ENCODE measurements around the gene LAPTM5. TPM values are rescaled to one million over a fixed set of nuclear protein-coding genes. Genes with fewer than 3 reads are reported as not detected.

Gene LAPTM5
- total and polyA plus RNA-seq, 3 donors from 2014 or later: 2.0 to 46.9 (median 16.3) TPM

- H3K36me3 ChIP-seq (ENCODE audit: low read depth, missing control alignments): no peaks in the 10 kb centered on the region
- intact Hi-C loops (cut with DNase I; ENCODE audit: low total_unique reads): no loop called here
- H3K27ac ChIP-seq: no peak overlapping the region
- no peak for TF ChIP-seq POLR2A (IDR thresholded peaks at IDR 0.05)
- TF ChIP-seq, protein P1, sequence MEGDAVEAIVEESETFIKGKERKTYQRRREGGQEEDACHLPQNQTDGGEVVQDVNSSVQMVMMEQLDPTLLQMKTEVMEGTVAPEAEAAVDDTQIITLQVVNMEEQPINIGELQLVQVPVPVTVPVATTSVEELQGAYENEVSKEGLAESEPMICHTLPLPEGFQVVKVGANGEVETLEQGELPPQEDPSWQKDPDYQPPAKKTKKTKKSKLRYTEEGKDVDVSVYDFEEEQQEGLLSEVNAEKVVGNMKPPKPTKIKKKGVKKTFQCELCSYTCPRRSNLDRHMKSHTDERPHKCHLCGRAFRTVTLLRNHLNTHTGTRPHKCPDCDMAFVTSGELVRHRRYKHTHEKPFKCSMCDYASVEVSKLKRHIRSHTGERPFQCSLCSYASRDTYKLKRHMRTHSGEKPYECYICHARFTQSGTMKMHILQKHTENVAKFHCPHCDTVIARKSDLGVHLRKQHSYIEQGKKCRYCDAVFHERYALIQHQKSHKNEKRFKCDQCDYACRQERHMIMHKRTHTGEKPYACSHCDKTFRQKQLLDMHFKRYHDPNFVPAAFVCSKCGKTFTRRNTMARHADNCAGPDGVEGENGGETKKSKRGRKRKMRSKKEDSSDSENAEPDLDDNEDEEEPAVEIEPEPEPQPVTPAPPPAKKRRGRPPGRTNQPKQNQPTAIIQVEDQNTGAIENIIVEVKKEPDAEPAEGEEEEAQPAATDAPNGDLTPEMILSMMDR (IDR thresholded peaks at IDR 0.05): no peak
- peak; percentile 29 for DNase-seq
- 87% methylated on average over 23 of the region's 23 CpGs for WGBS, 2 donors
- H3K4me1 ChIP-seq: no peaks in the 10 kb centered on the region
- no peaks in the 10 kb centered on the region for H3K27me3 ChIP-seq
- H3K9me3 ChIP-seq: no peaks in the 10 kb centered on the region
- H3K4me3 ChIP-seq: no peak overlapping the region
Observed at GRCh38 chr1:30749691-30750583, 7.6 kb downstream of the LAPTM5 start.

DNA sequence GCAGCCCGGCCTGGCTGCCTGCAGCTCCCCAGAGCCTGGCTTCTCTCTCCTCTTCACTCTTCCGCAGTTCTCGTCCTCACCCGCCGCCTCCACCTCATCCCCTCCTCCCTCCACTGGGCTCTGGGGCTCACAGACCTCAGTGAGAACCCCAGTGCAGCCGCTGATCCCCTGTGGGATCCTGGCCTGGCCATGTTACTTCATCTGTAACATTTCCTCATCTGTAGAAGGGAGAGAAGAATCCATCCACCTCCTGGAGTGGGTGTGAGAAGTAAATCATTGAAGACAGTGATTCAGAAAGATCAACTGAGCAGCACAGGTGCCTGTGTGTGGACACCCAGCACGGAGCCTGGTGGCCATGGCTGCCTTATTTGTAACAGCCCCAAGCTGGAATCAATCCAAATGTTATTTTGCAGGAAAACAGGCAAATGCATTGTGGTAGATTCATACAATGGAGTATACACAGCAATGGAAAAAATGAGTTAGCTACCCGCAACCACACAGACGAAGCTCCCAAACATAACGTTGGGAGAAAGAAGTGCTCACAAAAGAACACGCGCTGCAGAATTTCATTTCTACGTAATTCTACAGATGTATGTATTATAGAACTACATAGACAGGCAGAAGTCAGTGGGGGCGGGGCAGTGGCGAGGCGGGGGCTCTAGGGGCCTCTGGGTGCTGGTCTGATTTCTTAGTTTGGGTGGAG lies 8.7 kb downstream of the LAPTM5 start:
- H3K27ac ChIP-seq: no peak overlapping the region
- no peaks in the 10 kb centered on the region for H3K27me3 ChIP-seq
- H3K4me3 ChIP-seq: no peak overlapping the region
- no peak for DNase-seq
- intact Hi-C loops (cut with DNase I; ENCODE audit: low total_unique reads): no loop called here
- 83 to 89% methylated on average over 16 of the region's 16 CpGs for WGBS, 2 donors
- no peaks in the 10 kb centered on the region for H3K4me1 ChIP-seq
- no peaks in the 10 kb centered on the region for H3K36me3 ChIP-seq (ENCODE audit: low read depth, missing control alignments)
- H3K9me3 ChIP-seq: no peaks in the 10 kb centered on the region
- no peak for TF ChIP-seq POLR2A (IDR thresholded peaks at IDR 0.05)

GRCh38 chr1:30748098-30748698 lies 9.4 kb downstream of the LAPTM5 start:
- TF ChIP-seq POLR2A (IDR thresholded peaks at IDR 0.05): no peak
- TF ChIP-seq, protein P1 (IDR thresholded peaks at IDR 0.05): no peak
- H3K4me3 ChIP-seq: no peak overlapping the region
- 79 to 93% methylated on average over 5 to 9 of the region's 9 CpGs for WGBS, 2 donors
- H3K9me3 ChIP-seq: no peaks in the 10 kb centered on the region
- H3K27me3 ChIP-seq: no peaks in the 10 kb centered on the region
- no peaks in the 10 kb centered on the region for H3K4me1 ChIP-seq
- intact Hi-C loops (cut with DNase I; ENCODE audit: low total_unique reads): no loop called here
- no peak overlapping the region for H3K27ac ChIP-seq
- no peaks in the 10 kb centered on the region for H3K36me3 ChIP-seq (ENCODE audit: low read depth, missing control alignments)
- no peak for DNase-seq

- Histone ChIP-seq H3K27ac (no peak overlapping the region), H3K9me3 (no peaks in the 10 kb centered on the region), H3K4me1 (no peaks in the 10 kb centered on the region), H3K27me3 (no peaks in the 10 kb centered on the region), H3K4me3 (no peak overlapping the region), H3K36me3 (ENCODE audit: low read depth, missing control alignments) (no peaks in the 10 kb centered on the region)
- intact Hi-C loops (cut with DNase I; ENCODE audit: low total_unique reads): no loop called here
- DNase-seq: no peak
- TF ChIP-seq, protein P1 (IDR thresholded peaks at IDR 0.05): no peak
- no peak for TF ChIP-seq POLR2A (IDR thresholded peaks at IDR 0.05)
- WGBS, 2 donors: 85 to 91% methylated on average over 15 to 17 of the region's 17 CpGs
Observed at GRCh38 chr1:30747033-30748008, 10.3 kb downstream of the LAPTM5 start.
